Right ventricle myocardium inferior (tissue), 1 donor: Measurements from ENCODE around the gene OSTF1. TPM values are rescaled to one million over a fixed set of nuclear protein-coding genes. Genes with fewer than 3 reads are reported as not detected.

ENCODE experiments used
- ATAC-seq: fragments of 200-7000 bp; cut with Tn5 transposase; one replicate; pipeline ENCODE4 v1.9.1; 2020; ENCODE audit warnings: mild to moderate bottlenecking, moderate library complexity
- DNase-seq: peaks from one replicate; pipeline ENCODE4 v3.0.0; 2021; ENCODE audit errors: missing footprints
- intact Hi-C: fragments of 100-400 bp; cut with DNase I; formaldehyde crosslinking; loops from one replicate; pipeline ENCODE4 v1.11.0; 2022
- total RNA-seq: library from RNA; stranded (reverse); fragmentation: NEBNext Ultra II Directional; extraction: Animal tissue kit (Norgen Biotek cat#: 25700); gene quantifications from one replicate; pipeline ENCODE4 v1.2.1, GENCODE V29; 2021
- donor health status: DM: no; HTN: yes; CAD: no; lungs with severe emphysema.

Gene OSTF1
- total RNA-seq, 1 donor from 2014 or later: 25.0 TPM

GRCh38 chr9:75185585-75186170 is 97.4 kb downstream of the OSTF1 start:
- ATAC-seq (no peak), DNase-seq (no peak)
- intact Hi-C loops: loop anchor here (5.0 kb wide), 1 partner anchor 33 kb away; no protein-coding TSS in a partner anchor

- ATAC-seq: no peak
- DNase-seq: no peak
- intact Hi-C loops: loop anchor here (5.0 kb wide), 1 partner anchor 35 kb away; no protein-coding TSS in a partner anchor
Observed at GRCh38 chr9:75186767-75187380, 98.6 kb downstream of the OSTF1 start.

GRCh38 chr9:75188756-75189155 is 100.4 kb downstream of the OSTF1 start:
- ATAC-seq: no peak
- intact Hi-C loops: loop anchor here (5.0 kb wide), 1 partner anchor 36 kb away; no protein-coding TSS in a partner anchor
- no peak for DNase-seq

- ATAC-seq (no peak), DNase-seq (no peak)
- intact Hi-C loops: no loop called here
Observed at GRCh38 chr9:75190762-75191161, 102.4 kb downstream of the OSTF1 start.

Other genes starting within 250 kb of the OSTF1 start
- 0.27 TPM for gene TRPM6, start 200.6 kb upstream of the OSTF1 start, total RNA-seq
- gene C9orf40, start 135.6 kb upstream of the OSTF1 start, total RNA-seq: 2.8 TPM
- gene CARNMT1, start 60.2 kb upstream of the OSTF1 start, total RNA-seq: 14.7 TPM
- gene NMRK1, start 359 bp upstream of the OSTF1 start, total RNA-seq: 21.9 TPM